ENCODE results near the gene IQGAP2. TPM values are rescaled to one million over a fixed set of nuclear protein-coding genes. Genes with fewer than 3 reads are reported as not detected.
"Not testable (repeated sequence)": the region's sequence is repeated elsewhere in the genome, so short reads cannot be mapped to it uniquely, and the experiment has no call there.

IQGAP2 gene
- total RNA-seq, 1 donor from 2014 or later, result 0.16 TPM

GRCh38 chr5:76412511-76412910 lies 9.4 kb downstream of the IQGAP2 start:
- no peak for DNase-seq (ENCODE audit: low read depth)

GRCh38 chr5:76413746-76414145 lies 10.7 kb downstream of the IQGAP2 start:
- no peak for DNase-seq (ENCODE audit: low read depth)

GRCh38 chr5:76414788-76415187 lies 11.7 kb downstream of the IQGAP2 start:
- DNase-seq (ENCODE audit: low read depth), result no peak

- DNase-seq (ENCODE audit: low read depth), result no peak
Observed at GRCh38 chr5:76415855-76416254, 12.8 kb downstream of the IQGAP2 start.

- DNase-seq (ENCODE audit: low read depth), result no peak
Observed at GRCh38 chr5:76419597-76420298, 16.7 kb downstream of the IQGAP2 start.

GRCh38 chr5:76422227-76422626 lies 19.1 kb downstream of the IQGAP2 start:
- DNase-seq (ENCODE audit: low read depth), result no peak

GRCh38 chr5:76422742-76423141 lies 19.7 kb downstream of the IQGAP2 start:
- no peak for DNase-seq (ENCODE audit: low read depth)

- no peak for DNase-seq (ENCODE audit: low read depth)
Observed at GRCh38 chr5:76425146-76425545, 22.1 kb downstream of the IQGAP2 start.

GRCh38 chr5:76425928-76426804 lies 23.1 kb downstream of the IQGAP2 start:
- DNase-seq (ENCODE audit: low read depth), result peak; percentile 44

- DNase-seq (ENCODE audit: low read depth), result no peak
Observed at GRCh38 chr5:76427206-76428140, 24.4 kb downstream of the IQGAP2 start.

GRCh38 chr5:76428550-76428949 lies 25.5 kb downstream of the IQGAP2 start:
- DNase-seq (ENCODE audit: low read depth), result not testable (repeated sequence)

GRCh38 chr5:76433261-76433660 lies 30.2 kb downstream of the IQGAP2 start:
- no peak for DNase-seq (ENCODE audit: low read depth)

- DNase-seq (ENCODE audit: low read depth), result not testable (repeated sequence)
Observed at GRCh38 chr5:76437507-76437906, 34.4 kb downstream of the IQGAP2 start.

GRCh38 chr5:76438025-76438424 lies 34.9 kb downstream of the IQGAP2 start:
- DNase-seq (ENCODE audit: low read depth), result no peak

GRCh38 chr5:76439201-76439600 lies 36.1 kb downstream of the IQGAP2 start:
- no peak for DNase-seq (ENCODE audit: low read depth)

GRCh38 chr5:76439929-76440328 lies 36.8 kb downstream of the IQGAP2 start:
- no peak for DNase-seq (ENCODE audit: low read depth)

- no peak for DNase-seq (ENCODE audit: low read depth)
Observed at GRCh38 chr5:76441101-76441500, 38.0 kb downstream of the IQGAP2 start.

- DNase-seq (ENCODE audit: low read depth), result no peak
Observed at GRCh38 chr5:76441890-76442673, 39.0 kb downstream of the IQGAP2 start.

GRCh38 chr5:76443066-76443800 lies 40.1 kb downstream of the IQGAP2 start:
- DNase-seq (ENCODE audit: low read depth), result peak; percentile 1

GRCh38 chr5:76445063-76445462 lies 42.0 kb downstream of the IQGAP2 start:
- DNase-seq (ENCODE audit: low read depth), result no peak
